ENCODE results near the gene SH2D4B.
A peak's percentile ranks its signal among the peaks of the same experiment; 100 is the strongest.
"Not testable (repeated sequence)": the region's sequence is repeated elsewhere in the genome, so short reads cannot be mapped to it uniquely, and the experiment has no call there.

Gene SH2D4B

DNA sequence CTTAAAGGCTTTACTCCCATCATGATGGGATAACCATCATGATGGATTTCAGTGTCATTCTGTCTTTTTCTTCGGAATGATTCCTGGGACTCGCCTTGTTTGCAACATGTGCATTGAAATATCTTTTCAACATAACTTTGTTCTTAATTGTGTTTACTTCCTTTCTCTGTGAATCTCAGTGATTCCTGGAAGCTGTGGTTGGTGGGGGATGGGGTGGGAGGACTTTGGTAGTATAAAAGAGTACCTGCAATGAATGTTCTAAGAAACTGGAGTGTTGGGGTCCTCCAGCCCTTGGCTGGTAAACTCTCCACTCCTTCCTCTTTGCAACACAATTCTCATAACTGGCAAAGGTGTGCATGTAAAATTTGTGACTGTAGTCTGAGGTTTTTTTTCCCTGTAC, 11.5 kb upstream of the SH2D4B start:
- DNase-seq = no peak

DNA sequence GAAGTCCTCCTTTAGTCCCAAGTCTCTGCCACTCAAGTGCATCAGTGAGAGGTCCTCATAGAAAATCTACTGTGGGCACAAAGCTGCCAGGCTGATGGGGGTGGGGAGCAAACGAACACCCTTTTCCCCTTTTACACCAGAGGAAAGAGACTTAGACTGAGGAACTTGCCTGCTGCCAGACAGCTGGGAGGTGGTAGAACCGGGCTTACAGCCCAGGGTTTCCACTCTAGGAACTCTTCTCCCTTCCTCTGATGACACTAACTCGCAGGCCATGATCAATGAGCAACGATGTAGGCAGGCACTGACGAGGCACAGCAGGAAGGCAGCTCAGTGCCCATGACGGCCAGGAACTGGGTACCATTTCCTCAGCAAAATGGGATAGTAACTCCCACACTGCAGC, 11.0 kb upstream of the SH2D4B start:
- no peak for DNase-seq

DNA sequence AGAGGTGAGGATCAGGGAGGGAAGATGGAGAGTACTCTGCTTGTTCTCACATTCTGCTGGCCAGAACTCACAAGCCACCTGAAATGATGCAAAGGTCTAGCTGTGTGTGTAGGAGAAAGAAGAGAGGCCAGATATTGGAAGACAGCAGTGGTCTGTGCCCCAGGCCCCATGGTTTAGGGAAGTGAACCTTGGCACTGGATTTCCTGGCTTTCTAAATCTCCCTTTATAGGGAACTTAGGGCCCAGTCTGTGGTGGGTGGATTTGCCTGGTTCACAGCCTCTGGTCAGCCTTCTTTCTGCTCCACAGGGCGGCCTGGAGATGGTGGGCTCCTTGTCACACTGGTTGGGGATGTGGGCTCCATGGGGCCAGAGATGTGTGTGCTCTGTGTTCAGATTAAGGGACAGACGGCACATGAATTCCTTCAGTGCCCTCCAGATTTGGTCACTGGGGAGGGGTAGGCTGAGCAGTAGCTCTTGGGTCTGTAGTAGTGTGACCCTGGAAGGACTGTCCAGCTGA, 9.5 kb upstream of the SH2D4B start:
- no peak for DNase-seq

DNA sequence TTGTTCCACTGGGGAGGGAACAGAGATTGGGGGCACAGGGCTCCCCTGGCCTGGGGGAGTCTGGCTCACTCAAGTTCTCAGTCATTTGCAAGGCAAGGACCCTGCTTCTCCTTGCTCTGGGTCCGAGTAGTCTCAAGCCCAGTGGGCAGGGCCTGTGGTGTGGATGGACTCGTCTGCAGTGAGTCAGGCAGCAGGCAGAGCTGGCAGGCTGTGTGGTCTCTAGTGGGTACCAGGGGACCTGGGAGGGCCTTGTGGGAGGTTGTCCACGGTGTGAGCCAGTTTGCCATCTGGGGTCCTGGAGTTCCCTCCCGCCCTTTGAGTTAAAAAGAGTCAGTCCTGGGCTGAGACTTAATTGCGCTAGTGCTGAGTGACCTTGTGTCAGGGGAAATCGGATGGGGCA, 8.8 kb upstream of the SH2D4B start:
- no peak for DNase-seq

DNA sequence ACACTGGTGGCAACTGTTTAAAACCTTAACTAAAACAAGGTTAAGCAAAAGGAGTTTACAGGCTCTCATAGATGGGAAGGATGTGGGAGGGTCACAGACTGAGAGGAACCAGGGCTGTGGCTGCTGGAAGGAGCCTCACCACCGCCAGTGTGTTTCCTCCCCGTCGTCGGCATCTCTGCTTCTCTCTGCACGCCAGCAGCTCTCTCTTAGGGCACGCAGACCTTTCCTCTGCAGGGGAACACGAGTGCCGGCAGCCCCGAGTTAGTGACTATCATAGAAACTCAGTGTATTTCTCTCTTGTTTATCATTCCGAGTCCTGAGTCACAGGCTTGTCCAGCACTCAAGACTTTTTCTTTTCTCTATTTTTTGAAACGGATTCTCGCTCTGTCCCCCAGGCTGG, 8.1 kb upstream of the SH2D4B start:
- DNase-seq = peak; percentile 76

DNA sequence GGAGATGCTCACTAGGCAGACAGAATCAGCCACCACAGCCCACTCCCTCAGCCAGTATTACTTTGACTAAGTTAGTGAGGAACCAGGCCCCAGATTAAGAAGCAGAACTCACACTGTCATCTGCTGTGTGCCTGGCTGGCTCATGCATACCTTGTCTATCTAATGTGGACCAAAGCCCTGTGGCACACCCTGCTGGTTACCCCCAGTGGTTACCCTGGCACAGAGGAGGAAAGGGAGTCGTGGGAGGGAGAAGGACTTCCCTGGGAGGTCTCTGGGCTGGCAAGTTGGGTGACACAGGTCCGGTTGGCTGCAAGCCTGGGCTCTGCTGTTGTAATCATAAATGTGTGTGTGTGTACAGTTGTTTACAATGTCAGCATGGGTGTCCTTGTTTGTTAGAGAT, 7.5 kb upstream of the SH2D4B start:
- DNase-seq = peak; percentile 73

DNA sequence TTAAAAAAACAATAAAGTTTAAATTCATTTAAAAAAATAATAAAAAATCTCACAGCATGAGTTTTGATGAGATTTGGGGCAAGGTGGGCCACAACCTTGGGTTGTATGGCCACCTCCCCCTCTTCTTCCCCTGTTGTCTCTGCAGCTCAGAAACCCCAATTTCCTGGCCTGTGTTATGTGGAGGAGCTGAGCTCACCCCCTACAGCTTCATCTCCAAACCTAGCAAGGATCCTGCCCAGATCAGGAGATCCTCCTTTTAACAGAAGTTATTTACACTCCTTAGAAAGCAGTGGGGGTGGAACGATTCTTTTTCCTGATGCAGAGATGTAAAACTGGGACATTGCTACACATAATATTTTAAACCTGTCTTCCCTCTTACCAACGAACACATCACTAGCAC, 6.9 kb upstream of the SH2D4B start:
- no peak for DNase-seq

DNA sequence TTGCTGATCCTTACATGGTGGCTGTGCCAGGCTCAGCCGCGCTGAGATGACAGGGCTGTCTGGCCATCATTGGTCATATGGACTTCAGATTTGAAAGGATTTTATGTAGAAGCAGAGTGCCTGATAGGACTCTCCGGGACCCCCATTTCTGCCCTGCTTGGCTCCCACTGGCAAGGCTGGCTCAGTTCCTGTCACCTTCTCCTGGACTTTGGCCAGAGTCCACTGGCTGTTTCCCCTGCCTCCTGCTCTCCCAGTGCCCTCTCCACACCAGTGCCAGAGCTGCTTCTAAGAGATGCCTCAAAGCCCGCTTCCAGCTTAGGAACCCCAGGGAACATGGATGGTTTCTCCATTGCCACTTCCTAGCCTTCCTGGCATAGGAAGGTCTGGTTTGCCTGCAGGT, 5.1 kb upstream of the SH2D4B start:
- peak; percentile 42 for DNase-seq

DNA sequence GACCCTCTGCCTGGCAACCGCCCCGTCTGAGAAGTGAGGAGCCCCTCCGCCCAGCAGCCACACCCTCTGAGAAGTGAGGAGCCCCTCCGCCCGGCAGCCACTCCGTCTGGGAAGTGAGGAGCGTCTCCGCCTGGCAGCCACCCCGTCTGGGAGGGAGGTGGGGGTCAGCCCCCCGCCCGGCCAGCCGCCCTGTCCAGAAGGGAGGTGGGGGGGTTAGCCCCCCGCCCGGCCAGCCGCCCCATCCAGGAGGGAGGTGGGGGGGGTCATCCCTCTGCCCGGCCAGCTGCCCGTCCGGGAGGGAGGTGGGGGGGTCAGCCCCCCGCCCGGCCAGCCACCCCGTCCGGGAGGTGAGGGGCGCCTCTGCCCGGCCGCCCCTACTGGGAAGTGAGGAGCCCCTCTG, 3.6 kb upstream of the SH2D4B start:
- peak; percentile 43 for DNase-seq

DNA sequence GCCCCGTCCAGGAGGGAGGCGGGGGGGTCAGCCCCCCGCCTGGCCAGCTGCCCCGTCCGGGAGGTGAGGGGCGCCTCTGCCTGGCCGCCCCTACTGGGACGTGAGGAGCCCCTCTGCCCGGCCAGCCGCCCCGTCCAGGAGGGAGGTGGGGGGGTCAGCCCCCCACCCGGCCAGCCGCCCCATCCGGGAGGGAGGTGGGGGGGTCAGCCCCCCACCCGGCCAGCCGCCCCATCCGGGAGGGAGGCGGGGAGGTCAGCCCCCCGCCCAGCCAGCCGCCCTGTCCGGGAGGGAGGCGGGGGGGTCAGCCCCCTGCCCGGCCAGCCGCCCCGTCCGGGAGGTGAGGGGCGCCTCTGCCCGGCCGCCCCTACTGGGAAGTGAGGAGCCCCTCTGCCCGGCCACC, 3.1 kb upstream of the SH2D4B start:
- peak; percentile 42 for DNase-seq

DNA sequence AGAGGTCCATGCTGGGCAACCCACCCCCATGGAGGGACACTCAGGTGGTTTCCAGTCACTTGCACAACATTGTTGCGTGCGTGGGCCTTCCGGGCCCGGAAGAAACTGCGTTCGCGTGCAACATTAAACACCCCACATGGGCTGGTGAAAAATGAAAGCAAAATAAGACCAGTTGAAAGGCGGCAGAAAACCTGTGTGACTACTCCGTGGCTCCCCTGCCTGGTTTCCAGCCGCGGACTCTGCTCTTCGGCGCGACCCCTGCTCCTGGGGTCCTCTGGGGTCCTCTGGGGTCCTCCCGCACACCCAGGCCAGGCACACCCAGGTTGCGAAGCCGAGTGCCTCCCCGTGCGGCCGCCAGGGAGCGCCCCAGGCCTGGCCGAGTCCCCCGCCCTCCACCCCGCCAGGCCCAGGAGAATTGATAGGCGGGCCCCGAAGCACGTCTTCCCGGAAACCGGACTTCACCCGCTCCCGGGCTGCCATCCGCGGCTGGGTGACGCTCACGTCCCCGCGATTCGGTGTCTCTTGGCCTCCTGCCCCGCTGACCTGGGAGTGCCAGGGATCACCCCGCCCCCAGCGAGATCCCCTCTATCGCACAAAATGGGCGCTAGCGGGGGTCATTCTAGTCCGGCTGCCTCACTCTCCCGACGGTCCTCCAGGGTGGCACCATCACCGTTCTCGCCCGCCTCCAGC, 1.9 kb upstream of the SH2D4B start:
- peak; percentile 92 for DNase-seq

DNA sequence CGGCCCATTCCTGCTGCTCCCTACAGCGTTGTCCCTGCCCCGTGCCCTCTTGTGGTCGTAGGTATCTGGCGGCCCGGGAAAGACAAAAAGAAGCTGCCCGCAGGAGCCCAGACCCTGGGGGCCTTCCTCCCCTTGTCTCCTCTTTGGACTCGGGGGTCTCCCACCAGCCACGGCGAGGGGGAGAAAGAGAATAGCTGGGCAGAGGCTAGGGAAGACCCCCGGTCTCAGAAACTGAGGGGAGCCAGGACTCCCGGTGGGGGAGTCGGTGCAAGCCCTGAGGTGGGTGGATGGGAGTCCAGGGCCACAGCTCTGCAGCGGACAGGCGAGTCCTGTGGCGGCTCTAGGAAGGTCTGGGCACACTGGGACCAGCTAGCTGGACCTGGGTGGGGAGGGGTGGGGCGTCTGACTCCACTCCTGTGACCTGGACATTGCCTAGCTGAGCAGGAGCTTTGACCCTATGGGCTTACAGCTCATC, 1.3 kb upstream of the SH2D4B start:
- DNase-seq = no peak

DNA sequence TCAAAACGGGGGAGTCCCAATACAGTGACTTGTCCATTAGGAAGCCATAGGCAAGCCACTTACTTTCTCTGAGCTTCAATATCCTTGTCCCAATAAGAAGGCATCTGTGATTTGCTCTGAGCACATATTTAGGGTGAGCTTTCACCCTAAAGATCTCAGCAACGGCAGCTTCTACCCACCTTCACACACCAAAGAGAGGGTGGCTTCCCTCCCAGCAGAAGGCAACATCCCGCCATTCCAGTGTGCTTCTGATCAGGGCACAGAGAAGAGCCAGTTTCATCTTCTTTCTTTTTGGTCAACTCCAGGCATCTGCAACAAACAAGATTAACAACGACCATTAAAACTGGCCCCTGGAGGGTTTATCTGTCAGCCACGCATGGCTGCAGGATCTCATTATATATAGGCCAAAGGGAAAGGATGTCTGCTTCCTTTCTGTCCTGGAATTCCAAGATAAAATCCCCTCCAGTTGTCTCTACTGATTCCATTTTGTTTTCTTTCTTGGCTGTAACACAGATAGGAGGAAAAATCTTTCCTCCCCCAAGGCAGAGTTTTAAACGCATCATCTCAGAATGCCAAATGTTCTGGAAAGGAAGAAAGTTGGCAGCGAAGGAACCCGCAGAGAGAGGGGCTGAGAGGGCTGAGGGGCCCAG, 491 bp upstream of the SH2D4B start:
- no peak for DNase-seq

DNA sequence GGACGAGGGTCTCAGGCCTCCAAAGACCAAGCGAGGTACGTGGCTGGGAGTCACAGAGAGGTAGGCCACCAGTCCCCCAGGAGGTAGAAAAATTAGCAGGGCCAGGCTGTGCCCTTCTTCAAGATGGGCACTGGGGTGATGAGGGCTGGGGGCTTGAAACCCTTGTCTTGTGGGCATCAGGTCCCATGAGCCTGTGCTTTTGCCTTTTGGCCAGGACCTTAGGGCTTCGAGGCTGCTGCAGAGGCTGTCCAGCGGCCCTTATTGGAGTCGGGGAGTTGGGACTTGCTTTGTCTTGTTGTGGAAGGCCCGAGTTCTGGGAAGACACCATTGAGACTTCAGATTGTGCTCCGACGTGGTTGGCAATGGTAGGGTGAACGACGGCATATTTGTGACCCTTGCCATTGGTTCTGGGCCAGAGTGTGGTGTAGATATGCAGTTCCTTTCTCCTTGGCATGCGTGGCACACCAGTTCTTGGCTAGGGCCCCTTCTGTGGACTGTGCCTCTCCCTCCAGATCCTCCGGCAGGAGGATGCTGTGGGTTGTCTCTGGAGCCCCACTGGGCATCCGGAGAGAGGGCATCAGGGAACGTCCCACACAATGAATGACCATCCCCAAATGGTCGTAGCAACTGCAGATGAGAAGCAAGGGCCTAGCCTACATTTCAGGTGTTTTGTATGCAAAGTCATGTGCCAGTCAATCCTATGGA, 931 bp downstream of the SH2D4B start:
- no peak for DNase-seq

DNA sequence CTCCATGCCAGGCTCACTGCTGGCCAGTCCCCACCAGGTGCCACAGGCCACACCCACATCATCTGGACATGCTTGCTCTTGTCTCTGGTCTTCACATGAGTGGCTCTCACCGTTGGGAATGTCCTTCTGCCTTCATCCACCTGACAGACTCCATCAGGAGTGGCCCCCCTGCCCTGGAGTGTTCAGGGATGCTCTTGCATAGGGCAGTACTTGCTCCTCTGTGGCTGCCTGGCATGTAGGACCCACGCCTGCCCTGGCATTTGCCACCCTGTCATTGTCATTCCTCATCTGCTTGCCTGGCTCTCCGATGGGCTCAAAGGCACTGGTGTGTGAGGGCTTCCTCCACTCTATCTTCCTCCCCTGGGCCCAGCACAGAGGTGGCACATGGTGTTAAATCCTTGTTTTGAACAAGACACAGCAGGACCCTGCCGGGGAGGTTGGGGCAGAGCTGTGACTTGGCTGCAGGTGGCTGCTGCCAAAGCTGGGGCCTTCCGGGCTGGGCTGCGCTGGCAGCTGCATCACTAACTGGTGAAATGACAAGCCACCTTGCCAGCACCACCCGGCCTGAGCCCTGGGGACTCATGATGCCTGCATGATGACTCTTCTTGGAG, 1.8 kb downstream of the SH2D4B start:
- DNase-seq = no peak

DNA sequence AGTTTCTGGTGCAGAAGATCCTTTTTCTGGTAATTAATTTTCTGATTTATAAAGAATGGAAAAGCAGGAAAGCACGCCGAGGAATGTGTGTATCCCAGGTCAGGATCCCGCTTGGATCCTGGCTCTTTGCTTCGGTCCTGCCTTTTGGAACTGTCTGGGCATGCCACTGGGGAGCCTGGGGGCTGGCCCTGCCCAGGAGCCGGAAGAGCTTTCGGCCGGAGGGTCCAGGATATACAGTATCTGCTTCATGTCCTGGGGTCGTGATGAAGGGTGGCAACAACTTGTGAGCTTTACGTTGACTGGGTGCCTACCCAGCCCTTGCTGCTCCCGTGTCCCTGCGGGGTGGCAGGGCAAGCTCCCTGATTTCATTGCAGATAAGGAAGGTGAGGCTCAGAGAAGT, 2.4 kb downstream of the SH2D4B start:
- no peak for DNase-seq

DNA sequence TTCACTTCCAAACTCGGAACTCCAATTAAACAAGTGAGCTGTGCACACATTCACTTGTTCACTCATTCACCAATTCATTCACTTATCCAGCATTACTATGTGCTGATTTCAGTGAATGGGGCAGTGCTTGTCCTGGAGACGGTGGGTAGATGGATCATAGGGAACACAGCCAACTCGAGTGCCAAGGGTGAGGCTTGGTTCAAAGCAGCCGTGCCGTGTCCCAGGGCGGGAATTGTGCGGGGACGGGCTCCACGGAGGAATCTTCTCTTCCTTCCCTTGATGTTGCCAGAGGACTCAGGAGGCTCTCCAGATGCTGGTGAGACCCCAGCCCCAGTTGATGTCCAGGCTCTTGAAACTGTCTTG, 2.9 kb downstream of the SH2D4B start:
- peak; percentile 28 for DNase-seq

DNA sequence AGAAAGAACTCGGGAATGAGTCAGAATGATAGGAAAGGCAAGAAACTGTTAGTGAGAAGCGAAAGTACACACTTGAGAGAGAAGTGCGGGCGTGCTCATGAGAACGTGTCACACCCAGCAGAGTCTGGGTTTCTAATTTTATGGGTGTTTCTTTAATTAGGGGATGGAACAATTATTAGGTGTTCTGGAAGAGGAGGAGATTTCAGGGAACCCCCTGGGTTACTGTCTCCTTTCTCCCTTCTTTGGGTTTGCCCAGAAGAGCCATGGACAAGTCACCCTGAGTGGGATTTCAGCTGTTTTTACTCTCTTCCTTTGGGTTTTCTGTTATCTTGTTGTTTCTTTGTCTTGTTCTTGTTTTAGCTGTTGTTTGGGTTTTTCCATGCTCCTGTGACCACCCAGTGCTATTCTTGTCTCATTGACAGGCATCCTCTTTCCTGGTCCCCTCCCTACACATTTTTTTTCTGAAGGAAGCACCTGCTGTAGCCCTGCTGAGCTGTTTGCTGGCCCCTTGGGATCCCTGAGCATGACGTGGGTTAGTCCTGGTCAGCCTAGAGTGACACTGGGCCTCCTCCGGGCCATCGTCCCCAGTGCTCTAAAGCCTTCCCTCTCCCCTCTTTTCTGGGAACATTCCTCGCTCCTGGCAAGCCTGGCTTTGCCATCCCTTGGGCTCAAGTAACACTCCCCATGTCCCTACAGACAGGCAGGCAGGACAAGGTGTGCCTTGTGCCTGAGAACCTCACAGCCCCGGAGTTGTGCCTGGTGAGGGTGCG, 3.5 kb downstream of the SH2D4B start:
- DNase-seq = peak; percentile 19

DNA sequence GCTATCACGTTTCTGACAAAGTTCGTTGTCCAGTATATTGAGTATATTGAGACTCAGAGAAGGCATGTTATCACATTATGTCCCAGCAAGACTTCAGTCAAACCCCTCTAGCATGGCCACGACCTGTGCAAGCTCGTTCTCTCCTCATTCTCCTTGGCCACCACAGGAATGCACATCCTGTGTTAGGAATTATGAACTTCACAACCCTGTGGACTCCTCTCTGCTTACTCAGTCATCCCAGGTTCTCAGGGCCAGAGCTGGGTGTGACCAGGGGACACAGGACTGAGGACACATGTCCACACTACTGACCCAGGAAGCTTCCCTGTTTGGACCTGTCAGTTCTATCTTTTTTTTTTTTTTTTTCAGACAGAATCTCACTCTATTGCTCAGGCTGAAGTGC, 4.4 kb downstream of the SH2D4B start:
- no peak for DNase-seq

DNA sequence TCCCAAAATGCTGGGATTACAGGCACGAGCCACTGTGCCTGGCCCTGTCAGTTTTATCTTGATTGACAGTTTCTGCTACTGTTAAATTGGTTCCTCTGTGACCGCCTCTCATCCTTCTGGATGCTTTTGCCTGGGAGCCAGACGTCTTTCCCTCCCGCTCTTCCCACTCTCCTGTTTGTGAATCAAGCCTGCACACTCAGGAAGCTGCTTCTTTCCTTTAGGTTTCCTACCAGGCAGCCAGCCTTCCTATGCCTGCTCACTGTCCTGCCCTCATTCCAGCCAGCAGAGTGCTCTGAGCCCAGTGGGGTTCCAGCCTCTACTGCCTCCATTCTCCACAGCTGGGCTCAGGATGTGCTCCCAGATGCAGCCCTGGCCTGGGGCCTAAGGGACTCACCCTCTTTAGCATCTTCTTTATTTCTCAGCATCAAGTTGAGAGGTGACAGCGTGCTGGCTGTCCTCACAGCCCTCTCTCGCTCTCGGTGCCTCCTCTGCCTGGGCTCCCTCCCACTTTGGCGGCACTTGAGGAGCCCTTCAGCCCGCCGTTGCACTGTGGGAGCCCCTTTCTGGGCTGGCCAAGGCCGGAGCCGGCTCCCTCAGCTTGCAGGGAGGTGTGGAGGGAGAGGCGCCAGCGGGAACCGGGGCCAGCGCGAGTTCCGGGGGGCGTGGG, 5.1 kb downstream of the SH2D4B start:
- DNase-seq = no peak

DNA sequence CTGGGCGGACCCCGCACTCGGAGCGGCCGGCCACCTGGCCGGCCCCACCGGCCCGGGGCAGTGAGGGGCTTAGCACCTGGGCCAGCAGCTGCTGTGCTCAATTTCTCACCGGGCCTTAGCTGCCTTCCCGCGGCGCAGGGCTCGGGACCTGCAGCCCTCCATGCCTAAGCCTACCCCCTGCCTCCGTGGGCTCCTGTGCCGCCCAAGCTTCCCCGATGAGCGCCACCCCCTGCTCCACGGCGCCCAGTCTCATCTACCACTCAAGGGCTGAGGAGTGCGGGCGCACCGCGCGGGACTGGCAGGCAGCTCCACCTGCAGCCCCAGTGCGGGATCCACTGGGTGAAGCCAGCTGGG, 5.6 kb downstream of the SH2D4B start:
- DNase-seq = not testable (repeated sequence)

DNA sequence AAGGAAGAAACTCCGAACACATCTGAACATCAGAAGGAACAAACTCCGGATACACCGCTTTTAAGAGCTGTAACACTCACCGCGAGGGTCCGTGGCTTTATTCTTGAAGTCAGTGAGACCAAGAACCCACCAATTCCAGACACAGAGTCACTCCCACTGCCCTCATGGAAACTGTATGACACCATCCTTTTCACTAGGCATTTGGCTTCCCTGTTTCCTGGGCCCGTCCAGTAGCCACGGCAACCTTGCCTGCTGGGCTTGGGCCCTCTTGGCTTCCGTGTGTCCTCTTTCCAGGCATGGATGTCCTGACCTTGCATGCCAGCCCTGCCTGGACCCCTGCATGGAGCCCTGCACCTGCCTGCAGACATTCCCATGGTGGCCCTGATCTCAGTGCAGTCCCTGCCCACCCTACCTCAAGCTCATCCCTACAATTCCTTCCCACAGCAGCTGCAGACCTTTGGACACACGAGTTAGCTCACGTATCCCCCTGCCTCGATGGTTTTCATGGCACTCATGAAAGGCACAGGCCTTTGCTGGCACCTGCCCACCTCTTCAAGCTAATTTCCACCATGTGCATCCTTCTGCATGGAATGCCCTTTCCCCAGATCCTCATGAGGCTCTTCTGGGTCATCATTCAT, 6.7 kb downstream of the SH2D4B start:
- DNase-seq = no peak
